Natural killer cell (primary cell): ENCODE measurements around the gene LAIR2. TPM values are rescaled to one million over a fixed set of nuclear protein-coding genes. Genes with fewer than 3 reads are reported as not detected.

Experiments used
- ATAC-seq, 3 donors: fragments of 150-1000 bp in 2 of 3; fragments of 200-7000 bp in 1 of 3; cut with Tn5 transposase; 1 replicate in 1 of 3; 2 replicates in 2 of 3; pipeline ENCODE4 v1.10.0; 2021; ENCODE audit warnings: mild to moderate bottlenecking in 2 of 3, moderate library complexity in 2 of 3
- DNase-seq, 2 donors: peaks; one replicate each; pipeline versions ENCODE4 v3.0.0 to v3.0.0-alpha.2; 2013 to 2021; ENCODE audit warnings: mixed read lengths in 1 of 2
- H3K27ac ChIP-seq: one replicate; pipeline ENCODE4 v1.5.1; 2013; ENCODE audit warnings: mild to moderate bottlenecking, low read length
- H3K27me3 ChIP-seq: one replicate; pipeline ENCODE4 v1.6.1; 2013; ENCODE audit warnings: low read length; ENCODE audit not compliant: control insufficient read depth, insufficient read depth
- H3K36me3 ChIP-seq: one replicate; pipeline ENCODE4 v1.6.1; 2013; ENCODE audit warnings: low read length; ENCODE audit not compliant: control insufficient read depth, insufficient read depth
- H3K4me1 ChIP-seq: one replicate; pipeline ENCODE4 v1.6.1; 2013; ENCODE audit warnings: low read length; ENCODE audit not compliant: control insufficient read depth, insufficient read depth
- H3K4me3 ChIP-seq: one replicate; pipeline ENCODE4 v1.5.1; 2013; ENCODE audit warnings: low read length
- H3K9me3 ChIP-seq: one replicate; pipeline ENCODE4 v1.6.1; 2013; ENCODE audit warnings: low read length; ENCODE audit not compliant: control insufficient read depth, insufficient read depth
- H3K27ac Mint-ChIP-seq, 2 donors: one replicate each; pipeline ENCODE4 v1.8.0; 2022; ENCODE audit warnings: mild to moderate bottlenecking in 2 of 2, mixed read lengths in 2 of 2, moderate library complexity in 1 of 2
- H3K27me3 Mint-ChIP-seq, 2 donors: one replicate each; pipeline ENCODE4 v1.8.0; 2022; ENCODE audit warnings: low read depth in 2 of 2, mixed read lengths in 2 of 2
- H3K36me3 Mint-ChIP-seq: one replicate; pipeline ENCODE4 v1.8.0; 2022; ENCODE audit warnings: mixed read lengths
- H3K4me1 Mint-ChIP-seq, 2 donors: one replicate each; pipeline ENCODE4 v1.8.0; 2022; ENCODE audit warnings: mixed read lengths in 2 of 2
- H3K4me3 Mint-ChIP-seq: one replicate; pipeline ENCODE4 v1.8.0; 2022; ENCODE audit warnings: mild to moderate bottlenecking, moderate library complexity, mixed read lengths
- H3K9me3 Mint-ChIP-seq, 2 donors: one replicate each; pipeline ENCODE4 v1.8.0; 2022; ENCODE audit warnings: mixed read lengths in 2 of 2
- WGBS: methylation state at CpG from one replicate; pipeline ENCODE4 v1.1.7; 2013; ENCODE audit warnings: missing lambda C conversion rate; ENCODE audit not compliant: insufficient coverage; 5-methylcytosine and 5-hydroxymethylcytosine counted together
- intact Hi-C: fragments of 100-400 bp; cut with micrococcal nuclease; formaldehyde crosslinking; loops from one replicate; pipeline ENCODE4 v1.14.2; 2022
- total RNA-seq, 4 donors: library from RNA; stranded (reverse); fragments of 120-200 nt in 1 of 4; gene quantifications; one replicate each; pipeline versions ENCODE4 v1.2.3 to v1.2.4, GENCODE V29; 2013 to 2022
- TF ChIP-seq, protein P1 (sequence below): fragments of 200-600 bp; IDR thresholded peaks from one replicate; pipeline ENCODE4 v1.8.0; 2022; ENCODE audit warnings: antibody characterized with exemption

Gene LAIR2
- total RNA-seq, 3 donors from 2014 or later (not counting 1 experiment from before 2014, with no cell fraction given) = 44.1 to 67.7 (median 53.3) TPM

DNA sequence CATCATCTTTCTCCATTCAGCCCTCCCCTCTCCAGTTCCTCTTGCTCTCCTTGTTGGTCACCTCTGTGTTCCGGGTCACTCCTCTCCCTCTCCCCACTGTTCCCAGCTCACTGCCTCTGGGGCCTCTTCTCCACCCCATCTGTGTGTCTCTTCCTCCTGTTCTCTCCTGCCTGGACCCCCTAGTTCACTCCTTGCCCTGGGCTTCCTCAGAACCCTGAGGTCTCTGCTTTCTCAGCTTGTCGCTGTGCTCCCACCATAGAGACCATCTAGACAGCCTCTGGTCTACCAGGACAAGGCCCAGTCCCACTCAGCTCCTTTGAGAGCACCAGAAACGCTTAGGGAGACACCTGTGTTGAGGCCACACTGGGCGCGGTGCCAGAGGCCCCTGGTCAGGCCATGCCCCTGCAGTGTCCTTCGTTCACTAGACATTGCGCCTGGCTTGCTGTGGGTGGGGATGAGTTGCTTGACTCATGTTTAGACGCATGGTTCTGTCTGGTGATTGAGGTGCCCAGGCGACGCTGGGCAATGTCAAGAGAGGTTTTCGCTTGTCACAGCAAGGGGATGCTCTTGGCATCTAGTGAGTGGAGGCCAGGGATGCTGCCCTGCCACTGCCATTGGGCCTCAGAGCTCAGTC, 43.9 kb upstream of the LAIR2 start:
- Histone ChIP-seq H3K36me3 (peaks cover 78% of the 10 kb centered on the region), H3K4me3 (no peak overlapping the region), H3K4me1 (peaks cover 18% of the 10 kb centered on the region), H3K27ac (no peak overlapping the region), H3K27me3 (no peaks in the 10 kb centered on the region), H3K9me3 (no peaks in the 10 kb centered on the region)
- no peaks in the 10 kb centered on the region for H3K9me3 Mint-ChIP-seq
- no peaks in the 10 kb centered on the region for H3K36me3 Mint-ChIP-seq
- H3K27ac Mint-ChIP-seq = peak overlapping the region; percentile 58 to 77
- 95% methylated on average over 11 of the region's 11 CpGs for WGBS
- H3K27me3 Mint-ChIP-seq = no peaks in the 10 kb centered on the region
- ATAC-seq (no peak), DNase-seq (no peak)
- intact Hi-C loops = no loop called here
- TF ChIP-seq, protein P1, sequence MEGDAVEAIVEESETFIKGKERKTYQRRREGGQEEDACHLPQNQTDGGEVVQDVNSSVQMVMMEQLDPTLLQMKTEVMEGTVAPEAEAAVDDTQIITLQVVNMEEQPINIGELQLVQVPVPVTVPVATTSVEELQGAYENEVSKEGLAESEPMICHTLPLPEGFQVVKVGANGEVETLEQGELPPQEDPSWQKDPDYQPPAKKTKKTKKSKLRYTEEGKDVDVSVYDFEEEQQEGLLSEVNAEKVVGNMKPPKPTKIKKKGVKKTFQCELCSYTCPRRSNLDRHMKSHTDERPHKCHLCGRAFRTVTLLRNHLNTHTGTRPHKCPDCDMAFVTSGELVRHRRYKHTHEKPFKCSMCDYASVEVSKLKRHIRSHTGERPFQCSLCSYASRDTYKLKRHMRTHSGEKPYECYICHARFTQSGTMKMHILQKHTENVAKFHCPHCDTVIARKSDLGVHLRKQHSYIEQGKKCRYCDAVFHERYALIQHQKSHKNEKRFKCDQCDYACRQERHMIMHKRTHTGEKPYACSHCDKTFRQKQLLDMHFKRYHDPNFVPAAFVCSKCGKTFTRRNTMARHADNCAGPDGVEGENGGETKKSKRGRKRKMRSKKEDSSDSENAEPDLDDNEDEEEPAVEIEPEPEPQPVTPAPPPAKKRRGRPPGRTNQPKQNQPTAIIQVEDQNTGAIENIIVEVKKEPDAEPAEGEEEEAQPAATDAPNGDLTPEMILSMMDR = no peak
- H3K4me3 Mint-ChIP-seq = peak overlapping the region; percentile 58
- peaks cover 32 to 42% of the 10 kb centered on the region in 2 donors for H3K4me1 Mint-ChIP-seq

DNA sequence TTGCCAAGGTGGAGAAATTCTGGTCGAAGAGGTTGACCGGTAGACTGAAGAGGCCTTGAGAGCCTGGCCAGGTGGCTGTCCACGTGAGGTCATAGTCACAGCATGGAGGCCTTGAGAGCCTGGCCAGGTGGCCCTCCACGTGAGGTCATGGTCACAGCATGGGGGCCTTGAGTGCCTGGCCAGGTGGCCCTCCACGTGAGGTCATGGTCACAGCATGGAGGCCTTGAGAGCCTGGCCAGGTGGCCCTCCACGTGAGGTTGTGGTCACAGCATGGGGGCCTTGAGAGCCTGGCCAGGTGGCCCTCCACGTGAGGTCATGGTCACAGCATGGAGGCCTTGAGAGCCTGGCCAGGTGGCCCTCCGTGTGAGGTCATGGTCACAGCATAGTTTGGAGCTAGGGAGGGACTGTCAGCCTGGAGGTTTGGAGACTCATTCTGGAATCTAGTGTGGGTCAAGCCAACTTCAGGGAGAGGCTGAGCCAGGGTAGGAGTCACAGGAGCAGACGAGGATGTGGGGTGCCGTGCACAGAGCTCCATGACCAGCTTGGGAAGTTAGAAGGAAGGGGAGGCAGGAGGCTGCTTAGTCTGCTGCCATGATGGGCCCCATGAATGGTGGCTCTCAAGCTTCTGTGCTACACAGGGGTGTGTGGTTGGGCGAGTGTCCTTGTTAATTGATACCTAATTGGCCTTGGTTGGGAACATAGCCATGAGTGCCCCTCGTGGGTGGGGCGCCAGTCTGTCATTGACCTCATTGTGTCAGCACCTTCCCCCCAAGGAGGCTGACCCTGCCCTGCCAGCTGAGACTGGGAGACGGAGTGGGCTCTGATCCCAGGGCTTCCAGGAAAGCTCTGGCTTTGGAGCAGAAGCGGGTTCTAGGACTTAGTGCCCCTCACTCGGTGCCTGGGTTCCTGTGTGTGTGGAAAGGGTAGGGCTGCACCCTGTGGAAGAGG, 43.1 kb upstream of the LAIR2 start:
- ATAC-seq (no peak), DNase-seq (peak in 1 of 2 donors; percentile 19)
- no peaks in the 10 kb centered on the region for H3K9me3 ChIP-seq
- Mint-ChIP-seq H3K36me3 (no peaks in the 10 kb centered on the region), H3K27me3 (no peaks in the 10 kb centered on the region), H3K9me3 (no peaks in the 10 kb centered on the region), H3K4me3 (peak overlapping the region; percentile 65), H3K27ac (peak overlapping the region; percentile 58 to 77), H3K4me1 (peaks cover 39 to 50% of the 10 kb centered on the region in 2 donors)
- intact Hi-C loops = no loop called here
- H3K36me3 ChIP-seq = peaks cover 70% of the 10 kb centered on the region
- WGBS = 88% methylated on average over 16 of the region's 16 CpGs
- no peak overlapping the region for H3K4me3 ChIP-seq
- TF ChIP-seq, protein P1 = no peak
- H3K4me1 ChIP-seq = peaks cover 25% of the 10 kb centered on the region
- H3K27ac ChIP-seq = no peak overlapping the region
- no peaks in the 10 kb centered on the region for H3K27me3 ChIP-seq

DNA sequence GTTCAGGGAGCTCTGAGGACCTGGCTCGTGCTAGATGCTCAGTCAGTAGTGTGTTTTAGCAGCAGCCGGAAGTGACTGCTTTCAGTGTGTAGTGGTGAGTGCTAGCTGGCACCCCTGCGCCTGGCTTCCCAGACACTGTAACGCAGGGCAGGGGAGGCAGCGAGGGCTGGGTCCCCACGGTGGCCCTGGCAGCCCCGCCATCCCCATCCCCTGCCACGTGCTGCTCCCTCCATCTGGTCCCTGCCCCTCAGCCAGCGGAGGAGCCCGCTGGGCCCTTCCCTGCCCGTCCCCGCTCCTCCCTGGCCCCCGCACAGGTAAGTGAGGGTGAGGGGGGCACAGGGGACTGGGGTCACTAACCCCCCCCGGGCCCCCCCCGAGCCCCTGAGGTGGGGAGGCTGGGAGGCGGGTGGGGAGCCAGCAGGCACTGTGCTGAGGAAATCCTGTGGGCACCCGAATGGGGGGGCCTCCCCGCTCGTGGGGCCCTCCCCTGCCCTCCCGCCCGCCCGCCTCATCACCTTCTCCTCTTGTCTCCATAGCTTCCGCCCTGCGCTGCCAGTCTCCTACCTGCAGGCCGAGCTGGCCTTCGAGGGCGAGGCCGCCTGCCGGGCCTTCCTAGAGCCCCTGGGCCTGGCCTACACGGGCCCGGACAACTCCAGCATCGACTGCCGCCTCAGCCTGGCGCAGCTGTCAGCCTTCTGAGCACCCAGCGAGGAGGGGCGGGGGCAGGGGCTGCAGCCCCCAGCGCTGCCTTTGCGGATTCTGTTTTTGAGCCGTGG, 42.2 kb upstream of the LAIR2 start:
- H3K9me3 ChIP-seq = no peaks in the 10 kb centered on the region
- DNase-seq (peak in 1 of 2 donors; percentile 13), ATAC-seq (no peak)
- WGBS = 72% methylated on average over 38 of the region's 39 CpGs
- H3K4me3 ChIP-seq = no peak overlapping the region
- no peaks in the 10 kb centered on the region for H3K27me3 Mint-ChIP-seq
- intact Hi-C loops = no loop called here
- no peaks in the 10 kb centered on the region for H3K36me3 Mint-ChIP-seq
- TF ChIP-seq, protein P1 = no peak
- peaks cover 30% of the 10 kb centered on the region for H3K4me1 ChIP-seq
- peaks cover 39 to 54% of the 10 kb centered on the region in 2 donors for H3K4me1 Mint-ChIP-seq
- no peaks in the 10 kb centered on the region for H3K9me3 Mint-ChIP-seq
- no peaks in the 10 kb centered on the region for H3K27me3 ChIP-seq
- H3K27ac Mint-ChIP-seq = peak overlapping the region; percentile 58 to 77
- H3K4me3 Mint-ChIP-seq = peak overlapping the region; percentile 65
- H3K27ac ChIP-seq = no peak overlapping the region
- H3K36me3 ChIP-seq = peaks cover 62% of the 10 kb centered on the region
